GM10266 (cell line): ENCODE data around the gene PGA4.

ENCODE experiments used
- DNase-seq: peaks from one replicate; pipeline ENCODE4 v3.0.0; 2012; ENCODE audit errors: extremely low spot score
- CTCF ChIP-seq: IDR thresholded peaks from 2 replicates; pipeline ENCODE4 v1.5.1; 2012; ENCODE audit warnings: mild to moderate bottlenecking, low read depth; ENCODE audit not compliant: control insufficient read depth, insufficient read depth; ENCODE audit errors: missing control alignments

PGA4 gene

DNA sequence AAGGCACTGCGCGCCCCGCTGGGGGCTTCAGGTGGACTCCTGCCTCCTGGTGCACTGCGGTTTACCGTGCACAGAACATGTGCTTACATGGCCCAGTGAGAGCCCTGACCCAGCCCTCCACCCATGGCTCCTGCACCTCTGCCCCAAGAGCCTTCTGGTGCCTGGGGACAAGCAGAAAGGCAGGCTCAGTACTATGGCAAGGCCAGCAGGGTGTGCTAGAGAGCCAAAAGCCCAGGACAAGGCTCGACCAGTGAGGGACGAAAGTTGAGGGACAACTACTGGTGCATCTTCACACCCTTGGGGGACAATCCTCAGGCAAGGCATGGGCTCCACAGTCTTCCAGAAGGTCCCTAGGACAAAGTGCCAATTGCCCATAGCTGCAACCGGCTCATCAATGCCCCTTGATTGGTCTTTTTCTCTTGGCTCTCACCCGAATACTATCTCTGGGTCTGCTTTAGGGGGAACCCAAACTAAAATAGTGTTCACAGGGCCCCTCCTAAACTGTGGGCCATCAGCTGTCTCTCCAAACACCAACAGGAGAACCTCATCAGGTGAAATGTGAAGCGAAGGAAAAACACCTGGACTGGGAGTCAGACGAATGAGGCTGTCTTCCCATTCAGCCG is 32.4 kb downstream of the PGA4 start:
- peak; percentile 87 for DNase-seq
- TF ChIP-seq CTCF = peak; percentile 97

- TF ChIP-seq CTCF = no peak
- no peak for DNase-seq
Measured at GRCh38 chr11:61256710-61257482, 34.7 kb downstream of the PGA4 start.

DNA sequence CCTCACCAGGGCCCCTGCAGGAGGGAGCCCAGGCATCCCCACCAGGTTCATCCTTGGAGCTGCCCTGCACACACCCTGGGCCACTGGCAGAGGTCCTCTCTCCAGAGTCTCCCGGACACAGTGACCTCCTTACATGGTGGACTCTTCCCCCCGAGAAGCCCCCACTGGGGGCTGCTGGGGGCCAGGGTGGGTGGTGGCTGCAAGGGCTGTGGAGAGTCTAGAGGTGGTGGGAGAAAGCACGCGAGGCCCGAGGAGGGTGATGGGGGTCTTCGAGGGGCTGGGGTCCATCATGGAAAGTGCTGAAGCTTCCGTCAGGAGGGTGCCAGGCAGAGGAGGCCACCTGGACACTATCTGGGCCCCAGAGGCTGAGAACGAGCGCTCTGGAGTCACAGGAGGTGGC is 36.4 kb downstream of the PGA4 start:
- no peak for TF ChIP-seq CTCF
- DNase-seq = no peak

- no peak for TF ChIP-seq CTCF
- no peak for DNase-seq
Measured at GRCh38 chr11:61259363-61259762, 37.2 kb downstream of the PGA4 start.

DNA sequence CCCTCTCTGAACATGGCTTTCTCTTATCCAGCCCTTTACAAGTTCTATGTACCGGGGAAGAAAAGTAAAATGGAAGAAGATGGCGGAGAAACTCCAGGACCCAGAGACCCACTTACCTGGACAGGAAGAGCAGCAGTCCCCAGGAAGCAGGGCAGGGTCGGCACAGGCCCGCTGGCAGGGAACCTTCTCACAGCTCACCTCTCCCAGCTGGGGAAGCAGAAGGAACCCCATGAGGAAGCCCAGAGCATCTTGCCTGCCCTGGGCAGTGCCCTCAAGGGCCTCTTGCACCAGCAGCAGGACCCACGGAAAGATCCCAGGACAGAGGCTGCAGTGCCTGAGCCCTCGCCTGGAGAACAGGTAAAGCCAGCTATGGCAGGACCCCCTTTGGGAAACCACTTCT is 42.2 kb downstream of the PGA4 start:
- TF ChIP-seq CTCF = no peak

DNA sequence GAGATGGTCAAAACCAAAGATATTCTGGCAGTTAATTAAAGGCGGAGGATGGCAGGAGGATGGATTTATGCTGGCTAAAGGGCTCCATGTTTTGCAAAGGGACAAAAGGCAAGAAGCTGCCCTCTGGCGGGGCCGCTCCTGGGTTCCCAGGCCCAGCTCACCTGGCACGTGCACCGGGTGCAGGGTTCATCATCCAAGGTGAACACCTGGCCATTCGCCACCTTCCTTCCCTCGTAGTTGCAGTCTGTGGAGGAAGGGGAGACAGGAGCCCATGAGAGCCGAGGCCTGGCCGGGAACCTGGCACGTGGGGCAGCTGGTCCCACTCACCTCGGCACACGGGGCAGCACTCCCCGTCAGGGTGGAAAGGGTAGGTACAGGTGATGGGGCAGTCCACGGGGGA is 42.6 kb downstream of the PGA4 start:
- no peak for TF ChIP-seq CTCF

More for the DNA sequence above, 42.2 kb downstream of the PGA4 start:
- DNase-seq = no peak

DNA sequence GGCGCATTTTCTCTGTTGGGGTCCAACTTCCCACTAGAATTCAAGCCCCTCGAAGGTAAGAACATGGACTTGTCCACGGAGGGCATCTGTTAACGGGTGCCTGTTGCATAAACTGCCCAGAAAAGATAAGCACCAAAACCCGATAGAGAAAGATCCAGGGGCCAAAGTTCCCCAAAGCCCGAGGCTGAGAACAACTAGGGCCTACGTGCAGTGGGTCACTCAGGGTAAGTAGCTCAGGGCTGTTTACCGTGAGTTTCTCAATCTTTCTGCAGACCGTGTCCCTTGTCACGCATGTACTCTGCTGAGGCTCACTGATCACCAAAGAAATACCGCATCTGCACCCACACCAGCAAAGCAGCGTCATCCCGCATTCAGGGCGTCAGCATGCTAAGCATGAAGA is 43.2 kb downstream of the PGA4 start:
- no peak for TF ChIP-seq CTCF
- DNase-seq = no peak

More for the DNA sequence above, 42.6 kb downstream of the PGA4 start:
- DNase-seq = no peak
